HG02588 (cell line): ENCODE results near the gene DNAJC5.

Source experiments
- ATAC-seq: cut with Tn5 transposase; IDR thresholded peaks from one replicate; pipeline ENCODE4 v1.9.1; 2021; ENCODE audit warnings: mild to moderate bottlenecking, moderate library complexity; ENCODE audit not compliant: unreplicated experiment

DNAJC5 gene

DNA sequence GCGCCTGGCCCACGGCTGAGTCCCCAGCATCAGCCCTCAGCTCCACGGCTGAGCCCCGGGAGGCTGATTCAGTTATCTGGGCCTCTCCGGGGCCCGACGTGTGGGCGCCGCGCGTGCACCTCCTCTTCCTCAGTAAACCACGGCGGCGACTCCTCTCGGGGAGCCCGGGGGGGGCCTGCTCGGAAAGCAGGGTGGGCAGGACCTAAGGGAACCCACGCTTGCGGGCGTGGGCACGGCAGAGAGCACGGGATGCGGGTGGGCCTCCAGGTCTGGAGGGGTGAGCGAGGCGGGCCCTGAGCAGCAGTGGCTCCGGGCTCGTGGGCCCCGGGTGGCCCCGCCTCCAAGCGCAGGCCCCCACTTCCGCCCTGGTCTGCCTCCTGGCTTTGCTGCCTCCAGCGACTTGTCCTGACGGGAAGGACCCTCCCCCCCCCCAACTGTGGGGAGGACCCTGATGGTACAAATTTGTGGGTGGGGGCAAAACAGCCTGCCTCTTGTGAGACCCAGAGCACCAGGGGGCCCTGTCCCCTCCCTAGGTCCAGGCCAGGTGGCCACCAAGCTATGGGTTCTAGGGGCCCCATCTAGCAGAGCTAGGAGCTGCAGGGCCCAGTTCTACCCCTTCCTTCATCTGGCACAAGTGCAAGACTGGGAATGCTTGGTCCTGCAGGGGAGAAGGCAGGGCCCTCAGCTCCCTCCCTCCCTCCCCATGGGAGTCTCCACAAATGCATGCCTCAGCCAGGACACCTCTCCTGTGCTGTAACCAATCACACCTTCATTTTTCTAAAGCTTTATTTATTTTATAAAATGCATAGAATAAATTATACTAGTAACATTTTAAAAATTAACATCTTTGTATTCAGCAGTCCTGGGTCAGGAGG is 44.4 kb downstream of the DNAJC5 start:
- ATAC-seq = no peak

DNA sequence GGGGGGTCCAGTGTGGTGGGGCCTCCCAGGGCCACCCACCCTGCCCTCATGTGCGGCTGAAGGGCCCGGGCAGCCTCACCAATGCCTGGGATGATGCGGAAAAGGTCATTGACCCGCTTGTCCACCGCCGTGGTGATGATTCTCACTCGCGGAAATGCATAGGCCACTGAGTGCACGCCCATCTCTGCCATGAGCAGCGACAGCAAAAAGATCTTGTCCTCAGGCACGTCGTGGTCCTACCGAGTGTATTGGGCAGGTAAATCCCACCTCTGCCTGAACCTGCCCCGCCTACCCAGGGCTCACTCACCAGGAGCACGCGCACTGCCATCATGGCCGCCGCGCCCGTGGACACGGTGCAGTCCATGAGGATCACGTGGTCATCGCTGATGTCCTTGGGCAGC is 45.1 kb downstream of the DNAJC5 start:
- ATAC-seq = no peak

DNA sequence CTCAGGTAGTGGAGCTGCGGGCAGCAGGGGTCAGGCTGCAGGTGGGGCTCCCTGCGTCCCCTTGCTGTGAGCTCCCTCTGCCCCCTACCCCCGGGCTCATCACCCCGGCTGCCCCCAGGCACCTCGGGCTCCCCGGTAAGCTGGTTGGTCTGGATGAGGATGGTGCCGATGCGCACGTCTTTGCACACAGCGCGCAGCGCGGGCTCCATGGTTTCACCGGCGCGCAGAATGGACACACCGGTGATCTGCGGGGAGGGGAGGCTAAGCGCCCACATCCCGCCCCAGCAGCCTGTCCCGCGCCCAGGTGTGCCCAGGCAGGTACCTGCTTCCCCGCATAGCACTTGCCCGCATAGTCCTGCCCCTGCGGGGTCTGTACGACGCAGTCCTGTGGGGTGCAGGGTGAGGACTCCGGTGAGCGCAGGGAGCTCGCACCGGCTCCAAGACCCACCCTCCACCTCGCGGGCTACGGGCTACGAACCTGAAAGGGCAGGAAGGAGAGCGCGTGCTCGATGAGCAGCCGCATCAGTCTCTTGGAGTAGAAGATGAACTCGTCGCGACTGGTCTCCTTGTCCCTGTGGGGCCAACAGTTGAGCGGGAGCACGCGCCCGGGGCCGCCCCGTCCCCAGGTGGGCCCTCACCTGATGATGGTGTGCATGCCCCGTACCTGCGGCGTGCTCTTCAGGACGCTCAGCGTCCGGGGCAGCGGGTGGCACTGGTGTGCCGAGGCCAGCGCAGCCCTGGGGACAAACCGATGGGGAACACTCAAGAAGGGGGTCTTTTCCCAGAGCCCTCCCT is 45.7 kb downstream of the DNAJC5 start:
- ATAC-seq = no peak

DNA sequence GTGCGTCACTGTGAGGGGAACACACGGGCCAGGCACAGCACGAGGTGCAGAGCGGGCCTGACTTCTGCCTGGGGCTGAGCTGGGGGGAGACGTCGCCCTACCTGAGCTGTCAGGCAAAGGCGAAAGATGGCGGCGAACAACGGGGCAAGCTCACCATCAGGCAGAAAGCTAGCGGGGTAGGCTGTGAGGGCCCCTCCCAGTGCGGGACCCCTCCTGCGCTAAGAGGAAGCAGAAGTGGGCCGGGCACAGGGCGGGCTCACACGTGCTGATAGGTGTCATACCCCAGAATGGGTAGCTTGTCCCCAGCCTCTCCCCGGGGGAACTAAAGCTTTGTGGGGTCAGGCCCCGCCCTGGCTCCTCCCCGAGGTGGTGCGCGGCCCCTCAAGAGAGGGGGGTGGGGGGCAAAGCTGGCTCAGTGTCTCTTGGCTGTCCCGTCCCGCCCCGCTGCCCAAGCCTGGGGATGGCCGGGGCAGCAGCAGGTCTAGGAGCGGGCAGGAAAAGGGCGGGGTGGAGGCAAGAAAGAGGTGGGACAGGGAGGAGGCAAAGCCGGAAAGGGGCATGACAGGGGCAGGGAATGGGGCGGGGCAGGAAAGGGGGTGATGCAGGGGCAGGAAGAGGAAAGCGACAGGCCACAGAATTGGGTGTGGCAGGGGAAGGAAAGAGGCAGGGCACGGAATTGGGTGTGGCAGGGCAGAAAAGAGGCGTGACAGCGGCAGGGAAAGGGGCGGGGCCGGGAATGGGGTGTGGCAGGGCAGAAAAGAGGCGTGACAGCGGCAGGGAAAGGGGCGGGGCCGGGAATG is 46.6 kb downstream of the DNAJC5 start:
- ATAC-seq = no peak

DNA sequence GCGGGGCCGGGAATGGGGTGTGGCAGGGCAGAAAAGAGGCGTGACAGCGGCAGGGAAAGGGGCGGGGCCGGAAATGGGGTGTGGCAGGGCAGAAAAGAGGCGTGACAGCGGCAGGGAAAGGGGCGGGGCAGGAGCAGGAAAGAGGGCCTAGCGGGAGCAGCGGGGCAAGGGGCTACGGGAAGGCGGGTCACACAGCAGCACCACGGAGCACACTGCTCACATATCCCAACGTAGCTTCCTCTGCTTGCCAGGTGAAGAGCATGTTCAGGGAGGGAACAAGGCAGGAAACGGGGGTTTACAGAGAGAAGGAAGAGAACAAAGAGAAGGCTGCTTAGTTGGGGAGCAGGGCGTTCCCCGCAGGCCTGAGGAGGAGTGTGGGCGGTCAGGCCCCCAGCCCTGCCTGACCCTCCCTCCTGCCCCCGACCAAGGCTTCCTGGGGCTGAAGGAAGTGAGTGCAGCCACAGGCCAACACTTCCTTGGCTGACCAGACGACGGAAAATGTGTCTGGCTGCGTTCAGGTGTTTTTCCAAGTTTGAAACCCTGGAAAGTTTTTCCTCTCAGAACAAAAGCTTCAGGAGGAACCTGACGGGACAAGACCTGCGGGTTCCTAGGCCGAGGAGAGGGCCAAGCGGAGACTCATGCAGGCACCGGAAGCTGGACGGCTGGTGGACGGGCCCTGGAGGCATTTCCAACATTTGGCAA is 47.5 kb downstream of the DNAJC5 start:
- no peak for ATAC-seq

DNA sequence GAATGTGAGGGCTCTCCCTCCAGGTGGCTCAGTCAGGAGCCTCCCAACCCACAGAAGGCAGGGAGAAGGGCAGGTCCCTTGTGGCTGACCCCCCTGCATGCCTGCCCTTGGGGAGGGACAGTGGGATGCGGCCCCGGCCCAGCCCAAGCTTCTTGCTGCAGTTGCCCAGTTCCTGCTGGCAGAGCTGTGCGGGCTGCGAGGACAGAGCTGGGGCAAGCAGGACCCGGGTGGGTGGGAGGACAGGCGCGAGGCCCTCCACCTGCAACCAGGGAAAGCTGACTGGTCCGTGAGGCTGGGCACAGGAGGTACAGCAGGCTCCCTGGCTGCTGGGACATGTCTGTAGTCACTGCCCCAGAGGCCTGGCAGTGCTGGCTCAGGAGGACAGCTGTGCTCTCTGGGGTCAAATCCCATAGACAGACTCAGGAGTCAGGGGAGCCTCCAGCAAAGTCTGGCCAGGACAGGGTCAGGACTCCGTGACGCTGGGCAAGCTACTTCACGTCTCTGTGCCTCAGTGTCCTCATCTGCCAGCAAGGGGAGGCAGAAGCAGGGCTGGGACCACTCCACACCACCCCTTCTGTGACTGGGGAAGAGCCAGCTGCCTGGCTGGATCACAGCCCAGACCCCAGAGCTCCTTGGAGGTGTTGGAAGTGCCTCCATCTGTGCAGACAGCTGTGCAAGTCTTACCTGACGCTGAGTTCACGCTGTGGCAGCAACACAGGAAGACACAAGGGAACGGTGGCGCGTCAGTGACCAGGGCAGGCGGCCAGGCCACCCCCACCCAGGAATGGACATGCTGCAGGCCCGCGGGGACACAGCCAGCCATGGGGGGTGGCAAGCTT is 48.3 kb downstream of the DNAJC5 start:
- ATAC-seq = no peak

DNA sequence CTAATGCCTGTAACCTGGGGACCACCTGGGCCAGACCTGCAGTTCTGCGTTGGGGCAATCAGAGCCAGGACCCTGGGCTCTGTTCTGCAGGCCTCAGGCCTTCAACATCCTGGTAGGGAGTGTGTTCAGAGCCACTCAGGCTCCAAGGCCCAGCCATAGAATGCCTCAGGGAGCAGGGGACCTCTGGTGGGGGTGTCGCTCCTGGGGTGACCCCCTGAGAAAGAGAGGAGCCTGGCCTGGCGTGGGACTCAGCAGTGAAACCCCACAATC is 48.8 kb downstream of the DNAJC5 start:
- no peak for ATAC-seq

DNA sequence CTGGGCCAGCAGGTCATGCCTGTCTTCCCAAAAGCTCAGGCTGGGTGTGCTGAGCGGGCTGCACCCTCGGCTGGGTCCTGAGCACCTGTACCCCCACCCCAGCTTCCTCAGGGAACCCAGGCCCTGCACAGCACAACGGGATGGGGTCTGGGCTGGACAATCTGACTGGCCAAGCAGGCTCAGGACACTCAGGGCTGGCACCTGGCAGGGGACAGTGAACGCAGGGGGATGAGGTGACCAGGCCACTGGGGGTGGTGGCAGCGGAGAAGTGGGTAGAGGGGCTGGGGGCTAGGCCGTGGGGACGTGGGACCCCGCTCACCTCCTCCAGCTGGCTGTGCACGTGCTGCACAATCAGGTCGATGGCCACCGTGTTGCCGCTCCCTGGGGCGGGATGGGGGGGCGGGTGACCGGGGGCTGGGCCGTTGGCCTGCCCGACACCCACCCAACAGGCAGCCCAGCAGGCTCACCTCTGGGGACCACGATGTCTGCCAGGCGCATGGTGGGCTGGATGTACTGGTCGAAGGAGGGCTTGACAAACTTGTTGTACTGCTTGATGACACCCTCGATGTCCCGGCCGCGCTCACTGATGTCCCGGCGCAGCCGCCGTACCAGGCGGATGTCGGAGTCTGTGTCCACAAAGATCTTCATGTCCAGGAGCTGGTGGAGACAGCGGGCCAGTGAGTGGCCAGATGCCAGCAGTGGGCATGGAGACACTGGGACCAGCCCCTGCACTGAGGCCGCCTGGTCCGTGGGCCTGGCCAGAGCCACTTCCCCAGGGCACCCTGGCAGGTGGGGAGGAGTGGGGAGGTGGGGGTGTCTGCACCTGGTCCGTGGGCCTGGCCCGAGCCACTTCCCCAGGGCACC is 49.4 kb downstream of the DNAJC5 start:
- no peak for ATAC-seq

DNA sequence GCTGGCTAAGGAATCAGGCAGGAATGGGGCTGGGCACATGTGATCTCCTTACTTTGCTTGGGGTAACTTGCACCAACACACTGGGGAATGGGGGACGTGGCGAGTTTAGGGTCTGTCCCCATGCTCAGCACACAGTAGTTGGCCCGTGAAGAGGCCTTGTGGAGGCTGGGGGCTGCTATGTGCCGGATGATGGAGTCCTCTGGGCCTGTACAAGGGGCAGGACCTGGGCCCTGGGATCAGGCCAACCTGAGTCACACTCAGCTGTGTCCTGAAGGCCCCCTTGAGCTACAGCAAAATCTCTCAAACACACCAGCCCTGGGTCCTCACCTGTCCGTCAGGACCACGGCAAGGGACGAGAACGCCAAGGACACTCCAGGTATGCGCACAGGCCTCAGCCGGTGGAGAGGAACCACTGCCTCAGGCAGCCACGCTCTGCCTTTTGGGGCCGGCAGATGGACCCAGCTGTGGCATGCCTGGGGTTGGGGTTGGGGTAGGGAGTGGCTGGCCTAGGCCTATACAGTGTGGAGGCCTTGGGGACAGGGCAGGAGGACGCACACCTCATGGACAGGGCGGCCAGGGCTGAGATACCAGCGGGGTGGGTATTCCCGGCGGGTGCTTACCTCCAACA is 50.2 kb downstream of the DNAJC5 start:
- ATAC-seq = no peak

DNA sequence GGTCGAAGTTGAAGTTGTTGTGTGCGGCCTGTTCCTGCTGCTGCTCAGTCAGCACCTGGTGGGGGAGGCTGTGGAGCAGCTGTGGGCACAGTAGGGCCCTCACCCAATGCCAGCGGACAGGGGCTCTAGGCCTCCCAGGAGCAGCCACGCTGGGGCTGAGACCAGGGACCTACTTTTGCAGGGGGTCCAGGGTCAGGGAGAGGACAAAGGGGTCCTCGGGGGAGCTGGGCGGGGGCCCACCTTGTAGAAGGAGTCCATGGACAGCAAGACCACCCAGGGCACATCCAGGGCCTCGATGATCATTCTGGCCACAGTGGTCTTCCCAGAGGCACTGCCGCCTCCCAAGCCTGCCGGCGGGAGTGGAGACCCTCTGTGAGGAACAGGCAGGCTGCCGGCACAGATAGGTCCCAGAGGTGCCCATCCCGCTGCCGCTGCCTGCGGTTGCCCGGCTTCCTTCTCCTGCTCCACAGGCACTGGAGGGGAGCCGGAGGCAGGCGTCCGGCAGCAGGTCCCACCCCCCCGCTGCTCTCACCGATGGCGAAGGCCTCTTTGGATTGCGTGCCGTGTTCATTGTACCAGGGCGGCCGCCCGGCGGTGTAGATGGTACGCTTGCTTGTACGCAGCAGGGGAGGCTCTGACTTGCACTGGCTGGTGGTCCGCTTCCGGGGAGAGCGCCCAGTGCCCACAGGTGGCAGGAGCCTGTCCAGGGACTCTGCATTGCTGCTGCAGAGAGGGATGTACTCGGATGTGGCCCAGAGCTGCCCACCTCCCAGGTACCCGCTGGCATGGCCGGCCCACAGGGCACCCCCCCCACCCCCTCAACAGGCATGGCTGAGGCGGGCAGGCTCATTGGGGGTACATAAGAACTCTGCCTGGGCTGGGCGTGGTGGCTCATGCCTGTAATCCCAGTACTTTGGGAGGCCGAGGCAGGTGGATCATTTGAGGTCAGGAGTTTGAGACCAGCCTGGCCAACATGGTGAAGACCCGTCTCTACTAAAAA is 51.3 kb downstream of the DNAJC5 start:
- no peak for ATAC-seq

DNA sequence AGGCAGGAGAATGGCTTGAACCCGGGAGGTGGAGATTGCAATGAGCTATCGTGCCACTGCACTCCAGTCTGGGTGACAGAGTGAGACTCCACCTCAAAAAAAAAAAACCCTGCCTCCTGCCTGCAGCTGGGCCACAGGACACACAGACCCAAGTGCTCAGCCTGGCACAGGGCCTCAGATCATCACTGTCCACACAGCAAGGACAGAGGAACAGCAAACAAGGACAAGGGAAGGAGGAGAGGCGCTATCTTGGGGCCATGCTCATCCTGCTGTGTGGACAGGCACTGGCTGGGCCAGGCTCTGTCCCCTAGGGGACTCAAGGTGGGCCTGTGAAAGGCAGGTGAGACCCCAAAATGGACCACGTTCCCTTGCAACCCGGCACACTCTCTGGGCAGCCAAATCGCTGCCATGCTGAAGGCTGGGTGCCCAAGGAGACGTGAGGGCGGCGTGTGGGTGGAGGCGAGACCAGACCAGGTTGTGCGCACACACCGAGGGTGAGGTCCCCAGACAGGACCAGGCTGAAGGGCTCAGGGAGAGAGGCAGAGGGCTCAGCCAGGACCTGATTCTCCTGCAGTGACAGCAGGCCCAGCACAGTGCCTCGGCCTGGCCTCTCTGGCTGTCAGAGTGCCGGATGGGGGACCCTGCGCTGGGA is 52.2 kb downstream of the DNAJC5 start:
- ATAC-seq = no peak

DNA sequence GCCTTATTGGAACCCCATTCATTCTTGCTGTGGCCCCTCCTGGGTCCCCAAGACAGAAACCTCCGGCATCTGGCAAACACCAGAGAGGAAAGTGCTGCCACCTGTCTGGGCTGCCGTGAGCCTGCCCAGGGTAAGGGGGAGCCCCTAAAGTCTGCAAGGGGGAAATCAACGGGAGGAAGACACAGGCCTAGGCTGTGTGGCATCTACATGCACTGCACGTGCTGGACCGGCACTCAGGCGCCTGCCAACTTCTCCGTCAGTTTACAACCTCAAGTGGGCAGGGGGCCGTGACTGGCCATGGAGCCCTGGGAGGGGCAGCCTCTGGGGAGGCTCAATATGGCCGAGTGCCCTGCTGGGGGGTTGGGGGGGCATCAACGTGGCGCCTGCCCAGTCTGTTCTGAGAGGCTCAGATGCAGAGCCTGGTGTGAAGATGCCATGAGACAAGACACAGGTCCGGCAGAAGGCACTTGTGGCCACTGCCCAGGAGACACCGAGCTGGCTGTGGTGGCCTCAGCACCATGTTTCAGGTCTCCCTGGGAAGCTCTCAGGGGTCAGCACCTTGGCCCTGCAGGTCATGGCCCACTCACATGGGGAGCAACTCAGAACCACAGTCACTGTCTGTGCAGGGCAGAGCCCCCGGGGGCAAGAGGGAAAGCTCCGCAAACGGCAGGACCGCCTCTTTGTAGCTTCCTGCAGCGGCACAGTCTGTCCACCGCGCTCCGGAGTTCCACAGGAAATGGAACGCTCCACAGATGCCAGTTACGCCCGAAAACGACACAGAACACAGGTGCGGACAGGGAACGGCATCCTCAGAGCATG is 52.9 kb downstream of the DNAJC5 start:
- ATAC-seq = no peak

DNA sequence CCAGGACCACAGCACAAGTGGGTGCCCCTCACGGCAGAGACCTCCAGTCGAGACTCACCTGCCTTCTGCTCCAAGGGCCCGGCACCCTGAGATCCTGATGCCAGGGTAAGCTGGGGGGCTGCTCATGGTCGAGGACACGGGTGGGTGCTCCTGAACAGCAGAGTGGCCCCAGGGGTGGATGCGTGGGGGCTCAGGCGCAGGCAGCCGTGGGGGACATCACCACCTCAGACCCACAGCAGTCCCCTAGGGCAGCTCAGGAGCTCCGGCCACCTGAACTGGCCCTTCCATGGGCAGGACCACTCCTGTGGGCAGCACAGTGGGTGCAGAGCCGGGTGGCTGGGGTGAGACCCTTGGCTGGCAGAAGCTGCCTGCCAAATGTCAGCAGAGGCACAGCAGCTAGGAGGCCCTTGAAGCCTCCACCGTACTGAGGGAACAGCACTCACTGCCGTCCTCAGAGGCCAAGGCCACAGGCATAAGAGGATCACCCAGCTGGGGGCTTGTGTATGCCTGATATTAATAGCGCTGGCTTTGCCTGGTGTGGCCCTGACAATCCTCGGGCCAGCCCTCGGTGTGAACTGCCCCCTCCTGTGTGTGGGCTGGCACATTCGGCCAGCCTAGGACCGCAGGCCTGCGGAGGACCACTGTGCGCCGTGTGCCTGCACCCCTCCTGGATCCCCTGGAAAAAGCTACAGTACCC is 55.9 kb downstream of the DNAJC5 start:
- ATAC-seq = no peak

DNA sequence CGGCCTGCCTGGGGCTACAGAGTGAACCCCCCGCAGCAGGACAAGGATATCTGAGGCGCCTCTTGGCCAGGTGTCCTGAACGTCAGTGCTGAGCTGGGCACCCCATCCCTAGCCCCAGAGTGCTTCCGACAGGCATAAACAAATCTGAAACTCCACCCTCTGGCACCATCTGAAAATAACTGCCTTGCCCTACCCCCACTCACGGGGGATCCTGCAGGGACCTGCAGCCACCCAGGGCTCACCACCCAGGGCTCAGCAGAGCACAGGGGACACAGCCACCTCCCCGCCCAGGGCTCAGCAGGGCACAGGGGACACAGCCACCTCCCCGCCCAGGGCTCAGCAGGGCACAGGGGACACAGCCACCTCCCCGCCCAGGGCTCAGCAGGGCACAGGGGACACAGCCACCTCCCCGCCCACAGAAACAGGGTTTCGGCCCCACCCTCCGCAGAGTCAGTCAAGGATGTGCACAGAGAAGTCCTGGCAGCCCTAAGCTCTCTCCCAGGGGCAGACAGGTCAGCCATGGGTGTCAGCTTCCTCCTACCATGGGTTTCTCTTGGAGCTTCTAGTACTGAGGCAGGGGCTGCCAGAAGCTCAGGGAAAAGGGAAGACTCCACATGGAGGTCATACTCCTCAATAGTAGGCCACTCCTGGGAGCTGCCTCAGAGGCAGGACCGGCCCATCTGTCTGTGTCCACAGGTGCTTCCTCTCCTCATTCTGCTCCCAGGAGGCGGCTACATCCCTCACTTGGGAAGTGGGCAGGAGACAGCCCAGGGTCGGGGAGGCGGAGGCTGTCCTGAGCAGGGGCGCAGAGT is 56.7 kb downstream of the DNAJC5 start:
- ATAC-seq = no peak

DNA sequence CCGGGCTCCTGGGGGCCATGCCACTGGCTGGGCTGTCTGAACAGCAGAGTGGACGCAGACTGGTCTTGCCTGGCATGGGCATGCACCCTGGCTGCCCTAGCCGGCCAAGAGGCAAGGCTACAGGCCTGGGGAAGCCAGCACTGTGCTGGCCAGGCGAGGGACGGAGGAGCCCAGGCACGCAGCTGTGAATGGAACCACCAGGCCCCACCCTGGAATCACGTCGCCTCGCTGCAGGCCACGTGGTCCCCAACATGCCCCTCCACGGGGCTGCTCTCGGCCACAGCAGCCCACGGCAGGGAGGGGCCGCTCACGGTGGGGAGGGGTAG is 57.2 kb downstream of the DNAJC5 start:
- ATAC-seq = no peak
